Fibroblast of peridontal ligament (primary cell): ENCODE measurements around the gene GADL1.

Experiments used
- DNase-seq: peaks from one replicate; pipeline ENCODE4 v3.0.0-alpha.2; 2010; ENCODE audit errors: extremely low read depth

The GADL1 gene

GRCh38 chr3:30811151-30811795, 83.2 kb downstream of the GADL1 start:
- peak; percentile 1 for DNase-seq

- no peak for DNase-seq
These were observed 83.8 kb downstream of the GADL1 start for GRCh38 chr3:30810625-30811024.

- no peak for DNase-seq
These were observed 88.8 kb downstream of the GADL1 start for GRCh38 chr3:30805695-30806094.

- DNase-seq: no peak
These were observed 89.5 kb downstream of the GADL1 start for GRCh38 chr3:30804984-30805383.

GRCh38 chr3:30795176-30795575, 99.3 kb downstream of the GADL1 start:
- no peak for DNase-seq

GRCh38 chr3:30793740-30794139, 100.7 kb downstream of the GADL1 start:
- no peak for DNase-seq

GRCh38 chr3:30790150-30790549, 104.3 kb downstream of the GADL1 start:
- DNase-seq: no peak

- no peak for DNase-seq
These were observed 108.1 kb downstream of the GADL1 start for GRCh38 chr3:30786365-30786764.

GRCh38 chr3:30779686-30780287, 114.7 kb downstream of the GADL1 start:
- peak; percentile 56 for DNase-seq

GRCh38 chr3:30778933-30779332, 115.5 kb downstream of the GADL1 start:
- DNase-seq: no peak

- no peak for DNase-seq
These were observed 116.9 kb downstream of the GADL1 start for GRCh38 chr3:30777426-30778113.

GRCh38 chr3:30776186-30776815, 118.2 kb downstream of the GADL1 start:
- DNase-seq: no peak

- DNase-seq: no peak
These were observed 119.4 kb downstream of the GADL1 start for GRCh38 chr3:30775040-30775439.

GRCh38 chr3:30774062-30774461, 120.4 kb downstream of the GADL1 start:
- DNase-seq: no peak

- DNase-seq: peak; percentile 87
These were observed 124.1 kb downstream of the GADL1 start for GRCh38 chr3:30770387-30770786.

GRCh38 chr3:30768703-30769550, 125.5 kb downstream of the GADL1 start:
- DNase-seq: peak; percentile 65

- no peak for DNase-seq
These were observed 126.4 kb downstream of the GADL1 start for GRCh38 chr3:30768046-30768445.

GRCh38 chr3:30766522-30766921, 127.9 kb downstream of the GADL1 start:
- no peak for DNase-seq

GRCh38 chr3:30764891-30765290, 129.6 kb downstream of the GADL1 start:
- no peak for DNase-seq

- DNase-seq: peak; percentile 12
These were observed 130.2 kb downstream of the GADL1 start for GRCh38 chr3:30764281-30764680.

GRCh38 chr3:30761374-30761773, 133.1 kb downstream of the GADL1 start:
- no peak for DNase-seq

GRCh38 chr3:30760737-30761136, 133.7 kb downstream of the GADL1 start:
- no peak for DNase-seq
